NCI-H2081 (cell line): ENCODE data around the gene SRRM4.
"Not testable (repeated sequence)": the region's sequence is repeated elsewhere in the genome, so short reads cannot be mapped to it uniquely, and the experiment has no call there.

Experiments used
- DNase-seq, 2 experiments: peaks; one replicate each; lab custom pipeline; 2025; lab: John Stamatoyannopoulos, UW

The SRRM4 gene

DNA sequence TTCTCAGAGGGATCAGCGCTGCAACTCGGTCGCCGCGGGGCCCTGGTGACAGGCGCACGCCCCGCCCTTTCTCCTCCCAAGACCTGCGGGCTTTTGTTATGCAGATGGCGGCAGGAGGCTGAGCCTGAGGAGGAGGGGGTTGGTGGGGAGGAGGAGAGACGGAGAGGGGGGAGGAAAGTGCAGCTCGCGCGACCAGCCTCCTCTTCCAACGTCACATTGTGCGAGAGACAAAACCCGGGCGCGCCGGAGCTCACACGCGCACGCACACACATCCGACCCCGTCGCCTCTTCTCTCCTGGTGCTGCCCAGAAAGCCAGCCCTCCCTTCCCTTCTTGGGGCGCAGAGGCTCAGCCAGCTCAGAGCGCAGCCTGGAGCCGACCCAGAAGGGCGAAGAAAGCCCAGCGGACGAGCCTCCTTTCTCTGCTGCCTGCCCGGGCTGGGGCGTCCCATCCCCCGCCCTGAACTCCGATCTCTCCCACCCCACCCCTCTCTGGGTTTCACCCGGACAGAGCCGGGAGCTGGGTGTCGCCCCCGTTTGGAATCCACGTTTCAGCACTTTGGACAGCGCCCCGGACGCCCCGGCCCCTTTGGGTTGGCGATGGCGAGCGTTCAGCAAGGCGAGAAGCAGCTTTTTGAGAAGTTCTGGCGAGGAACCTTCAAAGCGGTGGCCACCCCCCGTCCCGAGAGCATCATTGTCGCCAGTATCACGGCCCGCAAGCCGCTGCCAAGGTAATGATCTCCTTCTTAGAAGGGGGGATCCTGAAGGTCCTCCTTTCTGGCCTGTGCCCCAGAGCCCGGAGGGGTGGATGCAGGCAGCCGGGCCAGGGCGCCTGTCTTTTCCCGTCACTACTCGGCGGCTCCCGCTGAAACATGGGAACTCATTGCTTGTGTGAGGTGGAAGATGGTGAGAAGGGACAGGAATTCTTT lies at the start of gene SRRM4:
Gene SRRM4 (plus strand): TSS at position 257 of the 927 bp plus-strand sequence. CDS start 342 bp downstream, at position 599.
- peak; percentile 91 to 93 for DNase-seq

DNA sequence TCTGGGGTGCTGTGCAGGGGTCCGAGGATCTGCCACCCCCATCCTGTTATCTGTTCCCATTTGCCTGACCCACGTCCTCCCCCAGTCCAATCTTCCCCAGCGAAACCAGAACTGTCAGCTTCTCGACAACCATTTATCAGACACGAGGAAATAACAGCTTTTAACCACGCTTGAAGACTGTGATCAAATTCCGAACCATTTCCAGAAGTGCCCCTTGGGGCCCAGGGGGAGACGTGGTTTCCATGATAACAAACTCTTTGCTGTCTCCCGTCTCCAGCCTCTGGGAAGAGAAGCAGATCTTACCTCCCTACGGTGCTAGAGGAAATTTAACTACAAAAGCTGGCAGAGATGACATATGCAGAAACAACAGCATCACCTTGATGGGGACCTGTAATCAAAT lies 35.1 kb upstream of the SRRM4 start:
- DNase-seq: no peak

- no peak for DNase-seq
Observed at GRCh38 chr12:118958520-118958919, 22.8 kb upstream of the SRRM4 start.

GRCh38 chr12:118959348-118959747 lies 22.0 kb upstream of the SRRM4 start:
- no peak for DNase-seq

DNA sequence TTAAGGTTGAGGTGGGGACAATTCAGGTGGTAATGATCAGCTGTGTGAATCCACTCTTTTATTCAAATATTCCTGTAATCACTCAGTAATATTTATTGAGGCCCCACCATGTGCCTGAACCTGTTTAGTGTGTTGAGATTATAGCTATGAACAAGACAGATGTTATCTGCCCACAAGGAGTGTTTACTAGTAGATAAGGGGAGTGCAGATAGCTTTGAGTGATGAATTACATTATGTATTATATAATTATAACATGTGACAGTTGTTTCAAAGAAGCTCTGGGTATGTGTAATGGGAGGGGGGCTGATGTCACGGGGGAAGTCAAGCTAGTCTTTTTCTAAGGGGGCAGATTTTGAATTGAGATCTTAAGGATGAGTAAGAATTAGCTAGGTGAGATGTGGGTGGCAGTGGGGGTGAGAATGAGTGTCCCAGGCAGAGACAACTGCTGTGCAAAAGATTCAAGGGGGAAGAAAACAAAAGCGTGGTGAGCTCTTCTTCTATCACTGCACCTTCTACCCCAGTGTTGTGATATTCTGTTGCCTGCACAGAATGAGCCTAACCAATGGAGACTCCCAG lies 21.3 kb upstream of the SRRM4 start:
- no peak for DNase-seq

- DNase-seq: no peak
Observed at GRCh38 chr12:118960865-118961264, 20.5 kb upstream of the SRRM4 start.

DNA sequence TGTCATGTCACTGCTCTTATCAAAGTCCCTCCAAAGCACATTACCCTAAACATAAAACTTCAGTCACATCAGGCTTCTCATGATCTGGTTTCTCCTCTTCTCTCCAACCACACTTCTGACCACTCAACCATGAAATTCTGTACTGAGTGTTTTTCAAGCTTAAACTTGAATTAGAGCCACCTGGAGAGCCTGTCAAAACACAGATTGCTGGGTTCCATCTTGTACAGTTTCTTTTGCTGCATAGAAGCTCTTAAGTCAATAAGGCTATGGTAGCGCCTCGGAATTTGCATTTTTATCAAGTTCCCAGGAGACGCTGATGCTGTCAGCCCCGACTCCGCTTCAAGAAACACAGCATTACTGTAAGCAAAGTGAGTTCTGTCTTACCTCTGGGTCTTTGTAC lies 16.4 kb upstream of the SRRM4 start:
- no peak for DNase-seq

- DNase-seq: no peak
Observed at GRCh38 chr12:118970856-118971255, 10.5 kb upstream of the SRRM4 start.

GRCh38 chr12:118972982-118973381 lies 8.4 kb upstream of the SRRM4 start:
- no peak for DNase-seq

GRCh38 chr12:118979763-118980406 lies 1.5 kb upstream of the SRRM4 start:
- DNase-seq: peak; percentile 73 to 85

DNA sequence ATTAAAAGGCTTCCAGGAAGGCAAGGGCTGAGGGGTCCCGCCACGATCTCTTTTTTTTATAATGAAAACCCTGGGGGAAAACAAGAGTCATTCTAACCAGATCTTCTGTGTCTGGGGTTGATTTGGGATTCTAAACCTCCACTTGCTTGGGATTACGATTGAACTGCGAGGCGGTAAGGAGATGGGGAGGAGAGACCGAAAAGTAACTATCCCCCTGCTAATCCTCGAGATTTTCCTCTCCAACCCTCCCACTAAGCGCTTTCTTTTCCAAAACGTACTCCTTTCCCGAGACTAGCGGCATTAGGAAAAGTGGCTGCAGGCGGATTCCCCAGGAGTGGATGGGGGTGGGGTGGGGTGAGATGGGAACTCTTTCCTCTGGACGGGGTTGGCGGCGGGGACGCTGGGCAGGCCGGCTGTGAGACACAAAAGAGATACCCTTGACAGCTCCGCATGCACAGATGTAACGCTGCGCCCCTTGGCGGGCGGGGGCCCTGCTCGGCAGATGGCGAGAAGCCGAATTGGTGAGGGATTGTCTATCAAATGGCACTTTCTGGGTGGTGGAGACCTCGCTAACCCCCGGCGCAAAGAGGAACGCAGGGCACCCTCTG lies 830 bp upstream of the SRRM4 start:
- DNase-seq: no peak

- no peak for DNase-seq
Observed at GRCh38 chr12:118982302-118982701, 961 bp downstream of the SRRM4 start.

DNA sequence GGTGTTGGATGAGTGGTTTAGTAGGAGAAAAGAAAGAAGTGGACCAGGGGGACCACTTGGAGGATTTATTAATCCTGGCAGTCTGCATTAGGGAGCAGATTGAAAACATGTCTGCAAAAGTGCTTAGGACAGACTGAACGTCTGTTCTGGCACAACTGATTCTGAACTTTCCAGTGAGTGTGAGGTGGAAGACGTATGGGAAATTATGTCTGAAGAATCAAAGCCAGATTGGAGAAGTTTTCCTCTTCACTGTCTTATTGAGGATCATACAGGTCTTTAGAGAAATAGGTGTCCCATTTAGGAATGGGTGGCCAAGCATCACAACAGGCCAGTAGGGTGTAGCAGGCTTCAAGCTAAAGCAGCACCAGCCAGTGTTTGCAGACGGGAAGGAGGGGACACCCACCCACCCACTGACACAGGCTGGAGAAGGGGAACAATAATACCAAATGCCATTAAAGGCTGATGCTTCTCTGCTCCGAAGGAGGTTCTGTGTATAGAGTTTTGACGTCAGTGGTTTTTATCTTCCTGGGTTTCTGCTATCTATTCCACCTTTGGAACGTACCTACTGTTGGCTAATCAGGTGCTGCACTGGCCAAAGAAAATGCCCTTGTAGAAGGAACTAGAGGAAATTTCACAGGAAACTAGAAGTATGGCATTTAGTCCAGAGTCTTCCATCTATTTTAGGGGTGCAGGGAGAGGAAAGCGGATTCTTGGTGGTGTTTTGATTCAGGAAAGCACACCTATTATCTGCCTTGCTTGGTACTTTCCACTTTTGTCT lies 1.8 kb downstream of the SRRM4 start:
- no peak for DNase-seq

GRCh38 chr12:118984161-118984943 lies 3.0 kb downstream of the SRRM4 start:
- peak in 1 of 2 experiments; percentile 8 for DNase-seq

DNA sequence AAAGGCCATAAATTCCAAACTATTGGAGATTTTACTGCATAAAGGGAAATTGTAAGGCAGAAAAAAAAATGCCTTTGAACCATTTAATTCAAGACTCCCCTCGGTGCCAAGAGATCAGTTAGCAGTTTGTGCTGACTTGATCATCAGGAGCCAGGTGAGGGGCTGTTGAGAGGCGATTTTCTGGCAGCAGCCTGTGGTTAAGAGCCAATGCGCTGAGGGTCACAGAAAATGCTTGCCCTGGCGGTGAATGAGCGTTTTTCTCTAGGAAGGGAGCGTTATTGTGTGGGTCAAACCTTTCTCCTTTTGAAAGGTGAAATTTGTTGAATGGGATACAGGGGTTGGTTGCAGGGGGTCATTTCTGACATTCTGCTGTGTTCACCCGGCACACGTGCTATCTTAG lies 4.7 kb downstream of the SRRM4 start:
- no peak for DNase-seq

GRCh38 chr12:118999107-118999506 lies 17.8 kb downstream of the SRRM4 start:
- no peak for DNase-seq

DNA sequence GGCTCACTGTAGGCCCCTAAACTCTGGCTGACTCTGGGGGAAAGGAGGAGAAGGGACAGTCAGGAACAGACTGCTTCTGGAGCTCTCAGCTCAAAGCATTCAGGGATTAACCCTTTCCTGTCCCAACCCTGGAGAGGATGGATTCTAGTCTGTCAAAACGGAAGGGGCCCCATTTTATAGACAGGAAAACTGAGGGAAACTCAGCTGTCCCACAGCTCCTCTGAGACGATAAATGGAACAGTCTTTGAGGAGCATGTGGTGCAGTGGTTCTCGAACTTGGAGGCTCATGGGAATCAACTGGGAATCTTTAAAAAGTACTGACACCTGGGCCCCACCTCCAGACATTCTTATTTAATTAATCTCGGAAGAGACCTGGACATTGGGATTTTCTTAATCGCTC lies 23.7 kb downstream of the SRRM4 start:
- no peak for DNase-seq

DNA sequence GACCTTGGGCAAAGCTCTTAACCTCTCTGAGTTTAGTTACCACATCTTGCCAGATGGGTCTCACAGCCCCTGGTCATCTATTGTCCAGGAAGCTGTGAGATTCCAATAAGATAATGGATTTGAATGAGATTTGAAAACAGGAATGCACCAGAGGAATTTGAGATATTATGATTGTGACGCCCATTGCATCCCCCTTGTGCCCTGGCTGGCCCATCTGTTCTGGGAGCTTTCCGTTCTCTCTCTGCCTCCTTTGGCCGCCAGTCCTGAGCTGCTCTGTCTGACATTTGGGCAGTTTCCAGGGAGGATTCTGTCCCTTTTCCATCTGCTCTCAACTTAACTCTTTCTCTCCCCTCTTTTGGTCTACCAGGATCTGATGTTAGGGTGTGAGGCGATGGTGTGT lies 24.6 kb downstream of the SRRM4 start:
- no peak for DNase-seq

- no peak for DNase-seq
Observed at GRCh38 chr12:119006746-119007145, 25.4 kb downstream of the SRRM4 start.

DNA sequence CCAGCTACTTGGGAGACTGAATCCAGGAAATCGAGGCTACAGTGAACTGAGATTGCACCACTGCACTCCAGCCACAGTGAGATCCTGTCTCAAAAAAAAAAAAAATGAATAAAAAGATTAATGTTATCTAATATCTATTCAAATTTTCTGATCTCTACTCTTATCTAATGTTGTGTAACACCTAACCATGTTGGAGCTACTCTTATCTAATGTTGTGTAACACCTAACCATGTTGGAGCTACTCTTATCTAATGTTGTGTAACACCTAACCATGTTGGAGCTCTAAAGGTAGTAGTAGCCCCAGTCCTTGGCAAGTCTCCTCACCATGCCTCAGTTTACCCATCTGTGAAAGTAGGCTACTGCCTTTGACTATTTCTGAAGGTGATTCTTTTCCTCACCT lies 26.9 kb downstream of the SRRM4 start:
- not testable (repeated sequence) for DNase-seq

DNA sequence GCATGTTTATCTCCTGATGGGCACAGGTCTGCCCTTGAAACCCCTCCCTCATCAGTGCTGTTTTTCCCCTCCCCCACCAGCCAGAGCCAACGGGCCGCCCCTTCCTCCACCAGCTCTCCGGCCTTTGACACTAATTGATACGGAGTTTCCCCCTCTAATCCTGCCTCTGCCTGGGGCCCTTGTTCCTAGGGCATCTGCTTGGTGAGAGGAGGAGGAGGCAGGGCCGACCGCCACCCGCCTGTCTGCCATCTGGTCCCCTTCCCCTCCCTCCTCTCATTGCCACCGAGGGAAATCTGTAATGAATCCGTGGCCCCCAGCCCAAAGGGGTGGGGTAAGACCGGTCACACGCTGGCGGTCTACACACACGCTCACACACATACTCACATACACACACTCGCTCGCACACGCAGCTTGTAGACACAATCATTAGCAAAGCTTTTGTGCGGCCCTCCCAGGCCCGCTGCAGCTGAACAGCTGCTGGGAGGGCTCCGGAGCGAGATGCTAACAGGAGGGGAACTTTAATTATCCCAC lies 27.4 kb downstream of the SRRM4 start:
- no peak for DNase-seq
